Inflammatory macrophage (primary cell): ENCODE data around the gene TLL2.
A peak's percentile ranks its signal among the peaks of the same experiment; 100 is the strongest.

Experiments used
- DNase-seq, 2 donors: peaks; one replicate each; pipeline ENCODE4 v3.0.0-alpha.2; 2020 to 2022

The TLL2 gene

GRCh38 chr10:96462606-96463151 lies 51.0 kb downstream of the TLL2 start:
- no peak for DNase-seq

DNA sequence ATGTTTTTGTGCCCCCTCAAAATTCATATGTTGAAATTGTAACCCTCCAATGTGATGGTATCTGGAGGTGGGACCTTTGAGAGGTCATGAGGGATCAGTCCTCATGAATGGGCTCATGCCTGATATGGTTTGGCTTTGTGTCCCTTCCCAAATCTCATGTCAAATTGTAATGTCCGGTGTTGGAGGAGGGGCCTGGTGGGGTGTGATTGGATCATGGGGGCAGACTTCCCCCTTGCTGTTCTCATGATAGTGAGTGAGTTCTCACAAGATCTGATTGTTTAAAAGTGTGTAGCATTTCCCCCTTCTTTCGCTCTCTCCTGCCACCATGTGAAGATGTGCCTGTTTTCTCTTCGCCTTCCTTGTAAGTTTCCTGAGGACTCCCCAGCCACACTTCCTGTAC lies 53.4 kb downstream of the TLL2 start:
- no peak for DNase-seq

- no peak for DNase-seq
Observed at GRCh38 chr10:96457341-96457740, 56.4 kb downstream of the TLL2 start.

- DNase-seq = no peak
Observed at GRCh38 chr10:96456296-96456840, 57.4 kb downstream of the TLL2 start.

DNA sequence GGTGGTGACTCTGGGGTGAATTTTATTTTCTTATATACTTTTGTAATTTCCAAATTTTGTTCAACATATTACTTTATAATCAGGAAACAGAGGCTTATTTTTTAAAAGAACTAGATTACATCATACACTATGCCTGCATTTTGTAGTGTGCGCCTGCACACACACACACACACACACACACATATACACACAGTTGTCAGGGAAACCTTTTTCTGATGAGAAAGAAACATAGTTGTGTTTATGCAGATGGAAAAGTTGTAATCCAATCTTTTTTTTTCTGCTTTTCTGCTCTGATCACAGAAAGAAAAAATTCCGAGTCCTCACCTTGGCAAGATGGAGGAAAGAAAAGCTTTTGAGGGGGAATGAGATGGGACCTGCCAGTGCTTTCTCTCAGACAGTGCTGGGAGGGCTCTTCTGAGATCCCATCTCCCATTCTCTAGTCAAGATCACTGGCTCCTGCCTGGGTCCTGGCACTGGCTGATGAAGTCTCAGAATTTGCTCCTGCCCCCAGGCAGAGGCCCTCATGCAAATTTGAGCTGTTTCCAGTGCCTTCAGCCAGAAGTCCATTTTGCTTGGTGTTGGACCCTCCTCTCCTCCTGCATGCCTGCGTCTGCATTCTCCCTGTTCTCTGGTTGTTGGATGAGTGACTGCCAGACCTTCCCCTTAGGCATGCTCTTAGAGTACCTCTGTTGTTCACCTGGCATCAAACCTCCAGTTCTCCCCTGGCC lies 59.7 kb downstream of the TLL2 start:
- no peak for DNase-seq

DNA sequence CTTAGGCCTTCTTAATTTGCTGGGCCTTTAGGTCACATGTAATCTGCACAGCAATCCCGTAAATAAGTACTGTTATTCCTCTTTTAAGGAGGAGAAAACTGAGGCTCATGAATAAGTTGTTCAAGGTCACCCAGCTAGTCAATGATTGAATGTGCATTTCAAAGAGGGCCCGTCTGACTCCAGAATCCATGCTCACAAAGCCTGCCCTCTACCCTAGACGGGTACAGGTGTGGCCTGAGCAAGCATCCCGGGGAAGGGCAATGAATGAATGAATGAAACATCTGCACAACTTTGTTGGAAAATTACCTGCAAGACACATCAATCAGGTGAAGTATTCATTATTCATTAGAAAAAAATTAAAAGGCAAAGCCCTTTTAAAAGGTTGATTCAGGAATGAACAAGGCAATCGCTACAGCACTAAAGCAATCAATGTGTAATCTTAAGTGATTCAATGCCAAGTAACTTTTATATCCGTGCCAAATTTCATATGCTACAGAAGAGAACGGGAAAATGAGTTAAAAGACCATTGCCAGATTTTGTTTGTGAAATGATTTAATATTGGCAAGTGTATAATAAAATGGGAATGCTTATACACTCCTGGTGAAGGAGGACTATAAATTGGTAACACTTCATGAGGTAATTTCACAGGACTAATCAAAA lies 61.1 kb downstream of the TLL2 start:
- DNase-seq = no peak

- no peak for DNase-seq
Observed at GRCh38 chr10:96450529-96451207, 63.1 kb downstream of the TLL2 start.

- no peak for DNase-seq
Observed at GRCh38 chr10:96448558-96448957, 65.2 kb downstream of the TLL2 start.

DNA sequence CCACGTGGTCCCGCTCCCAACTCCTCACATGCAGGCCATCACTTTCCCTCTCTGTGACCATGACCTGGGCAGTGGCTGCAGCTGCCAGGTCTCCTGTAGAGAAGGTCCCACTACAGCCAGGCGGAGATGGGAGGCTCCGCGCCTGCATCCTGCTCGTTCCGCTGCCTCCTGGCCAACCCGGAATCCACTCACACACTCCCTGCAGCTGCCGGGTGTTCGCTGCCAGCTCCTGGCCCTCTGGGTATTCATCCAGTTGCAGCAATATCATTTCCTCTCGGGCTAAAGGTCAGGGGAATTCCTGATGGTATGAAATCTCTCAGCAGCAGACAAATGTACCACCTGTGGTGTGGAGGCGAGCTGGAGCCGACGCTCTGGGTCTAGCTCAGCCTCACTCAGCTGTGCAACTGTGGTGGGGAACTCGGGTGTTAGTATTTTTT lies 65.7 kb downstream of the TLL2 start:
- DNase-seq = no peak

DNA sequence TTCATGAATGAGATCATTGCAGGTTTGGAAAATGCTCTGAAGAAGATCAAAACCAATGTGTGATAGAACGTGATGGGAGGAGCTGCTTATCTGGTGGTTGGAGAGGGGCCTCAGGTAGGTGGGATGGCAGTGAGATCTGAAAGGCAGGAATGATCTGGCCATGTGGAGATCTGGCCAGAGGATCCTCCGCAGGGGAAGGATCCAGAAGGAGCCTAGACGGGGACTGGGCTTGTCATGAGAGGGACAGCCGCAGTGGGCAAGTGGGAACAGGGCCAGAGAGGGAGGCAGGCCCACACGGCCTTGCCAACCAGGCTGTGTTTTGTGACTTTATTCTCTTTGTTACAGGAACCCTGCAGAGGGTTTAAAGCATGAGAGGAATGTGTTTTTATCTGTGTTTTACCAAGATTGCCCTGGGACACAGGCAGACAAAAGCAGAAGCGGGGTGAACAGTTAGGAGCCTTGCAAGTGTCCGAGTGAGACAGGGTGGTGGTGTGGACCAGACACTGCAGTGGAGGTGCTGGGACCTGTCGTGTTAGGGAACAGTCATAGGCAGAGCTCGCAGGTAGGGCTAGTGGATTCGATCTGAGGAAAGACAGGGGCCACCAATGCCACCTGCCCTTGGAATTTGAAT lies 66.6 kb downstream of the TLL2 start:
- DNase-seq = no peak

- no peak for DNase-seq
Observed at GRCh38 chr10:96441987-96442643, 71.6 kb downstream of the TLL2 start.

GRCh38 chr10:96441322-96441885 lies 72.3 kb downstream of the TLL2 start:
- DNase-seq = no peak

DNA sequence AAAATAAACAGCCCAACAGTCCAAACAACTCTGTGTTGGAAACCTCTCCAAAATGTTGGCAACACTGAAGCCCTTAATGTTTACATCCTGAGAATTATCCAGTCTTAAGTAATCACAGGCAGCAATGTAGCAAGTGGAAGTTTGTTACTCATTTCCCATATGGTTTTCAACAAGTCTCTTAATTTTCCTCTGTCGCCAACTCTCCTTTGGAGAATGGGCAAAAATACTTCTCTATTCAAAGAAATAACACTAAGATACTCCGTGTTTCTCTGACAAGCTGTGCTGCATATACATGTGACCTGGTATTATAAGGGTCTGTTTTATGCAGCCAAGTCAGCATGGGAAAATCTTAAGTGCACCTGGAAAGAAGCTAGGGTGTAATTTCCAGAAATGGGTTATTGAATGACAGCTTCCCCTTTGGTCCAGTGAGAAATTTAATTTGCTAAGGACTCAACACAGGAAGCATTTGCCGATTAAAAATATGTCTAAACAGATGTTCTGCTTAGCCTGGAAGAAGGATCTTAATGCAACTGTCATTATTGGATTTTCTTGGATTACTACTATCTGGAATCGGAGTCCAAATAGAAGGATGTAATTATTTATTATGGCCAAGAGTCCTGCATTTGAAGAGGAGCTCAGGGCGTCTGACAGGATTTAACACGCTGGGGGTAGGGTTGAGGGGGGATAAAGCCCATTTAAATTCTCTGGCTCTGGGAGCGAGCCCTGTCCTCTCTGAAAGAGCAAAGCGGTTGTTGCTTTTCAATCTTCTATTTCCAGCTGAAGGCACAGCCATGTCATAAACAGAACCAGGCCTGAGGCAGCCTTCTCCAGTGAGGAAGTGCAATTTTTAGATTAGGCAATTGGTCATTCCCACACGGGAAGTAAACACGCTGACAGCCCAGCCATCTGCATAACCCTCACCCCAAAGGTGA lies 73.1 kb downstream of the TLL2 start:
- peak; percentile 48 to 59 for DNase-seq

DNA sequence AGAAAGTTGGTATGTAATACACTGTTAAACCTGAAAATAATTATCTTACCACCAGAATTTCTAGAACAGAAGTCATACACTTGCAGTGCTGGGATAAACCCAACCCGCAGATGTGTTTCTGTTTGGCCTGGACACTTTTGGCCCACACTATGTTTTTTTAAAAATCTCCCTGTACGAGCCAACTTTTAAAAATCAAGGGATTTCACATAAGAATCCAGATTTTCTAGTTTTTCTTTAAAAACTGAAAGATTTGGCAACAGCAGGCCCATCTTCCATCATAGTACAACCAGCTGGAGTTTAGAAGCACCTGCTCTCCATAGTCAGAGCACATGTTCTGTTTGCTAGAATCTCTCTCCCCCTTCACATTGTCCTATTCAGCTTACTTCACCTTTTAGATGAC lies 74.0 kb downstream of the TLL2 start:
- DNase-seq = no peak

GRCh38 chr10:96436035-96436434 lies 77.7 kb downstream of the TLL2 start:
- no peak for DNase-seq

DNA sequence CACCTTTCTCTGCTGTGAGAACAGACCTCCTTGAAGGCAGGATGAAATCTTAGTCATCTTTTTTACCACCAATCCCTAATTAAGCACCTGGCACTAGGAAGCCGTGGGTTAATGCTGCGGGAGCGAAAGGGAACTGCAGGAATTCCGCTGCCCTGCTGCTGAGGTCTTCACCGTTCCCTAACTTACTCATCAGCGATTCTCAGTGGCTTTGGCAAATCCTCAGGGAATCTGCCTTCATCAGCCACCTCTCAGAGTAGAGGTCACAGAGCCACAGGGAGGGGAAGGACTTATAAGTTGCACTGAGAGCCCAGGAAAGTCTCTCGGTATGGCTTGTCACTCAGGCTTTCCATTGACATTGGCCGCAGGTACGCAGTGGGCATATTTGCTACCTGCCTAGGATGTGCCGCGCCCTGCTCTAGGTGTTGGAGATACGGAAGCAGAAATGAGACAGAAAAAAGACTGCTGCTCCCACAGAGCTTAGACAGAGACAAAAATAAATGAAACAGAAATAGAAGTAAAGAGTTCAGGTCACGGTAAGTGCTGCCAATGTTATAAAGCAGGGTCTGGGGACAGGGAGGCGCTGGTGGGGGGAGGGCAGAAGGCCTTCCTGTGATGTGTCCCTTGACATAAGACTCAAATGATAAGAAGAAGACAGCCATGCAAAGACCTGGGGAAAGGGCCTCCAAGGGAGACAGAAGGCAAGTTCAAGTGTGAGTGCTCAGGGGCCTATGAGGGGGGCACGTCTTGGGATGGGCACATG lies 82.3 kb downstream of the TLL2 start:
- no peak for DNase-seq

DNA sequence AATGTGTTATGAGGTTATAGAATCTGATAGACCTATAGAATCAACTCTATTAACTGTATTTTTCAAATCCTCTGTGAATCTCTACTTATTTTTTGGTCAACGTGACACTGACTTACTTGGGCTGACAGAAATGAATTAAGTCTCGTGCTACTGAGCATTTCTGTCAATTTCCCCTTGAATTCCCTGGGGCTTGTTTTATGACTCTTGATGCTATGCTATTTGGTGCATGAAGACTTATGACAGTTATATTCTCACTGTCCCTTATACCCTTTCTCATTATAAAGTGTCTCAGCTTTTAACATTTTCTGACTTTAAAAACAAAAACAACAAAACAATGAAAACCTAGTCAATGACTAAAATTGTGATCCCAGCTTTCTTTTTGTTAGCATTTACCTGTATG lies 86.4 kb downstream of the TLL2 start:
- DNase-seq = no peak

DNA sequence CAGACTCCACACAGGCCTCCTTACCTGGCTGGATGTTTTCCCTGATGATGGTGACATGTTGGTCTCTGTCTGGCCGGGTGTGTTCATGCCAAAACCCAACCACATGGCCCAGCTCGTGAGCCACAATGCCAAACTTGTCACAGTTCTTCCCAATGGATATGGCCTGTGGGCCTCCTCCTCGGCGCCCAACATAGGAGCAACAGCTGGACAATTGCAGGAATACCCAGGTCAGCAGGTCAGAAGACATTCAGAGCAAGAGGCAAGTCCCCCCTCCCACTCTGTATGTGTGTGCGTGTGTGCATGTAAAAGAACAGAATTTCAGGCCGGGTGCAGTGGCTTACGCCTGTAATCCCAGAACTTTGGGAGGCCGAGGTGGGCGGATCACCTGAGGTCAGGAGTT lies 91.2 kb downstream of the TLL2 start:
- no peak for DNase-seq

DNA sequence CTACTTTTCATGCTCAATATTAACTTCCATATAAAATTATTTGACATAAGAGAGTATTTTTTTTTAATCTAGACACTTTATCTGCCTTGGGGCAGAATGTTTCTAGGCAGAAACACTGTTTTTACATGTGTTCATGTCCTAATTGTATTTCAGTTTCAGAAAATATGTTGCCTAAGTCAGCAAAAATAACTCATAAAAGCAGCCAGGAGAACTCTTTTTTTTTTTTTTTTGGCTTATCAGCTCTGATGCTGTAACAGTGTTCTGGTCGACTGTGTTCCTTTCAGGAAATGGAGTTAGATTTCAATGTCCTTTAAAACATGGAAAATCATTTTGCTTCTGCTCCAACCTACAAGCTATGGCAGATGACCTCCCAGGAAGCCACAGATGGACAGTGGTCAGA lies 91.7 kb downstream of the TLL2 start:
- DNase-seq = no peak
